ENCODE measurements around the gene PTPRQ. TPM values are rescaled to one million over a fixed set of nuclear protein-coding genes. Genes with fewer than 3 reads are reported as not detected.

The PTPRQ gene
- total RNA-seq, 1 donor from 2014 or later: 0.35 TPM

GRCh38 chr12:80709811-80710726 lies 266.0 kb downstream of the PTPRQ start:
- Mint-ChIP-seq H3K27ac (ENCODE audit: unreplicated experiment) (no peak overlapping the region), H3K4me1 (ENCODE audit: unreplicated experiment) (peaks cover 15% of the 10 kb centered on the region), H3K27me3 (ENCODE audit: unreplicated experiment) (peaks cover 6% of the 10 kb centered on the region), H3K4me3 (ENCODE audit: unreplicated experiment) (no peak overlapping the region), H3K36me3 (ENCODE audit: unreplicated experiment) (no peaks in the 10 kb centered on the region), H3K9me3 (ENCODE audit: unreplicated experiment) (no peaks in the 10 kb centered on the region)
- DNase-seq (ENCODE audit: extremely low spot score, unreplicated experiment): no peak
- TF ChIP-seq CTCF (IDR thresholded peaks at IDR 0.05): peak; percentile 31

- peaks cover 15% of the 10 kb centered on the region for H3K4me1 Mint-ChIP-seq (ENCODE audit: unreplicated experiment)
- H3K27ac Mint-ChIP-seq (ENCODE audit: unreplicated experiment): no peak overlapping the region
- H3K4me3 Mint-ChIP-seq (ENCODE audit: unreplicated experiment): no peak overlapping the region
- TF ChIP-seq CTCF (IDR thresholded peaks at IDR 0.05): no peak
- DNase-seq (ENCODE audit: extremely low spot score, unreplicated experiment): no peak
- H3K36me3 Mint-ChIP-seq (ENCODE audit: unreplicated experiment): no peaks in the 10 kb centered on the region
- no peaks in the 10 kb centered on the region for H3K9me3 Mint-ChIP-seq (ENCODE audit: unreplicated experiment)
- H3K27me3 Mint-ChIP-seq (ENCODE audit: unreplicated experiment): peaks cover 6% of the 10 kb centered on the region
Observed at GRCh38 chr12:80710727-80711449, 266.9 kb downstream of the PTPRQ start.

GRCh38 chr12:80711866-80712265 lies 267.8 kb downstream of the PTPRQ start:
- H3K27me3 Mint-ChIP-seq (ENCODE audit: unreplicated experiment): peaks cover 6% of the 10 kb centered on the region
- H3K36me3 Mint-ChIP-seq (ENCODE audit: unreplicated experiment): no peaks in the 10 kb centered on the region
- no peaks in the 10 kb centered on the region for H3K9me3 Mint-ChIP-seq (ENCODE audit: unreplicated experiment)
- DNase-seq (ENCODE audit: extremely low spot score, unreplicated experiment): no peak
- peaks cover 15% of the 10 kb centered on the region for H3K4me1 Mint-ChIP-seq (ENCODE audit: unreplicated experiment)
- no peak overlapping the region for H3K27ac Mint-ChIP-seq (ENCODE audit: unreplicated experiment)
- no peak for TF ChIP-seq CTCF (IDR thresholded peaks at IDR 0.05)
- H3K4me3 Mint-ChIP-seq (ENCODE audit: unreplicated experiment): no peak overlapping the region

- Mint-ChIP-seq H3K27me3 (ENCODE audit: unreplicated experiment) (peaks cover 6% of the 10 kb centered on the region), H3K36me3 (ENCODE audit: unreplicated experiment) (no peaks in the 10 kb centered on the region), H3K4me3 (ENCODE audit: unreplicated experiment) (no peak overlapping the region), H3K27ac (ENCODE audit: unreplicated experiment) (no peak overlapping the region), H3K4me1 (ENCODE audit: unreplicated experiment) (peaks cover 15% of the 10 kb centered on the region), H3K9me3 (ENCODE audit: unreplicated experiment) (no peaks in the 10 kb centered on the region)
- no peak for DNase-seq (ENCODE audit: extremely low spot score, unreplicated experiment)
- TF ChIP-seq CTCF (IDR thresholded peaks at IDR 0.05): no peak
Observed at GRCh38 chr12:80712866-80713265, 268.8 kb downstream of the PTPRQ start.

GRCh38 chr12:80713419-80713818 lies 269.4 kb downstream of the PTPRQ start:
- Mint-ChIP-seq H3K27ac (ENCODE audit: unreplicated experiment) (no peak overlapping the region), H3K9me3 (ENCODE audit: unreplicated experiment) (no peaks in the 10 kb centered on the region), H3K36me3 (ENCODE audit: unreplicated experiment) (no peaks in the 10 kb centered on the region), H3K4me1 (ENCODE audit: unreplicated experiment) (peaks cover 14% of the 10 kb centered on the region), H3K27me3 (ENCODE audit: unreplicated experiment) (peaks cover 6% of the 10 kb centered on the region), H3K4me3 (ENCODE audit: unreplicated experiment) (peak overlapping the region; percentile 71)
- TF ChIP-seq CTCF (IDR thresholded peaks at IDR 0.05): no peak
- DNase-seq (ENCODE audit: extremely low spot score, unreplicated experiment): no peak
